ENCODE measurements around the gene TAF4. TPM values are rescaled to one million over a fixed set of nuclear protein-coding genes. Genes with fewer than 3 reads are reported as not detected.

The TAF4 gene
- total RNA-seq, 2 donors from 2014 or later = 10.4 to 11.0 TPM

DNA sequence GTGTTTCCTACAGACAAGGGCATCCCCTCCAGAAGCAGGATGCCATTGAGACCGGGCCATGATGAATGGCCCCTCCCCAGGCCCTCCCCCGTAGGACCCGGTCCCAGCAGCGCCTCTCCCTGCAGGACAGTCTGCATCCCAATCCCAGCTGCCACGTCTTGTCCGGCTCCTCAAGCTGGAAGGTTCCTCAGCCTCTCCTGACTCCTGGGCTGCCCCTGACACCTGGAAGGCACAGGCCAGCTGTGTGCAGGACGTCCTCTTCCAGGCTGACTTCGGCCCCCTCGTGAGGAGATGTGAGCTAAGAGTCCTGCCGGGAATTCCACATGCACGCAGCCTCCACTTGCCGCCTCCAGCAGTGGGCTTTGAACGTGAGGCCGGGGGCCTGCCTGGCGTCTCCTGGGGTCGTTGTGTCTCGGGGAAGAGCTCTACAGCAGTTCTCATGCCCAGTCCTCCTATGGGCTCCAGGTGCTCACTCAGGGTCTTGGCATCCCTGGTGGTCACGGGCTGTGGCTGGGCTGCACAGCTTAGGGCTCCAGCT, 64.4 kb downstream of the TAF4 start:
- peaks cover 75% of the 10 kb centered on the region for H3K36me3 ChIP-seq
- no peaks in the 10 kb centered on the region for H3K9me3 ChIP-seq

DNA sequence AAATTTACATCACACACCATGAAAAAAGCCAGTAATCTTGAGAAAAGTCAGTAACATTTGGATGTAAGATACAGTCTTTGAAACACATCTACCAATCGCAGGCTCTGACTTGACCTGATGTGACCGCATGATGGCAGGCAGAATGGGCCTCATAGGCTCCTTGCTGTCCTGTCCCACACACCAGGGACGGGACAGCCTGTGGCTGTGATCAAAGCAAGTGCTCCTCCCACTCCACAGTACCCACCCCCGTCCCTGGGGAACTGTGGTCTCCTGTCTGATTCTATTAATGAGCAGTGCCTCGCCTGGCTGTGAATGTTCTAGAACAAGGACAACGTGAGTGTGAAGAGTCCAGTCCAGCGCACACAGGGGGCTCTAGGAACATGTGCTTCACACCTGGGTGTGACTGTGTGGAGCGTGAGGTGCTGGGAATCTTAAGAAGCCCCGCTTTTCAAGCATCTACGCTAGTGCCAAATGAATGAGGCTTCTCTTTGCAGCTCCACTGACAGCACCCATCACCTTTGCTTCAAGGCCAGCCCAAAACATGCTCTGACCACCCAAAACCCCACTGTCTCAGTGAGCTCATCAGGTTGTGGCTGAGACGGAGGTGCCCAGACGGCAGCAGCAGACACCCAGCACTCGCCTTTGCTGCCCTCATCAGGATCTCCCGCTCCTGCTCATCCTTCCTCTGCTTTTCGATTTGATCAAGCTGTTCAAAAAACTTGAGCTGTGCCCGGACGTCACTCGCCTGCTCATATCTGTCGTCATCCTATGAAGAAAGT, 67.1 kb downstream of the TAF4 start:
- peaks cover 77% of the 10 kb centered on the region for H3K36me3 ChIP-seq
- ATAC-seq (ENCODE audit: insufficient number of reproducible peaks, low FRiP score, low read depth) (no peak), DNase-seq (ENCODE audit: low spot score) (no peak)
- H3K4me1 ChIP-seq (ENCODE audit: control insufficient read depth in 1 of 2, low read depth in 2 of 2) = no peaks in the 10 kb centered on the region
- H3K9me3 ChIP-seq = no peaks in the 10 kb centered on the region
- no peak overlapping the region for H3K27ac ChIP-seq
- no peak overlapping the region for H3K4me3 ChIP-seq
- TF ChIP-seq, protein P1, sequence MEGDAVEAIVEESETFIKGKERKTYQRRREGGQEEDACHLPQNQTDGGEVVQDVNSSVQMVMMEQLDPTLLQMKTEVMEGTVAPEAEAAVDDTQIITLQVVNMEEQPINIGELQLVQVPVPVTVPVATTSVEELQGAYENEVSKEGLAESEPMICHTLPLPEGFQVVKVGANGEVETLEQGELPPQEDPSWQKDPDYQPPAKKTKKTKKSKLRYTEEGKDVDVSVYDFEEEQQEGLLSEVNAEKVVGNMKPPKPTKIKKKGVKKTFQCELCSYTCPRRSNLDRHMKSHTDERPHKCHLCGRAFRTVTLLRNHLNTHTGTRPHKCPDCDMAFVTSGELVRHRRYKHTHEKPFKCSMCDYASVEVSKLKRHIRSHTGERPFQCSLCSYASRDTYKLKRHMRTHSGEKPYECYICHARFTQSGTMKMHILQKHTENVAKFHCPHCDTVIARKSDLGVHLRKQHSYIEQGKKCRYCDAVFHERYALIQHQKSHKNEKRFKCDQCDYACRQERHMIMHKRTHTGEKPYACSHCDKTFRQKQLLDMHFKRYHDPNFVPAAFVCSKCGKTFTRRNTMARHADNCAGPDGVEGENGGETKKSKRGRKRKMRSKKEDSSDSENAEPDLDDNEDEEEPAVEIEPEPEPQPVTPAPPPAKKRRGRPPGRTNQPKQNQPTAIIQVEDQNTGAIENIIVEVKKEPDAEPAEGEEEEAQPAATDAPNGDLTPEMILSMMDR (IDR thresholded peaks at IDR 0.05) = no peak
- H3K27me3 ChIP-seq (replicated peaks; ENCODE audit: insufficient read depth) = no peaks in the 10 kb centered on the region

More for the DNA sequence above, 64.4 kb downstream of the TAF4 start:
- H3K27ac ChIP-seq = no peak overlapping the region
- no peak for DNase-seq (ENCODE audit: low spot score)
- TF ChIP-seq, protein P1 (IDR thresholded peaks at IDR 0.05) = no peak
- no peaks in the 10 kb centered on the region for H3K27me3 ChIP-seq (replicated peaks; ENCODE audit: insufficient read depth)
- H3K4me1 ChIP-seq (ENCODE audit: control insufficient read depth in 1 of 2, low read depth in 2 of 2) = no peaks in the 10 kb centered on the region
- no peak overlapping the region for H3K4me3 ChIP-seq
- ATAC-seq (ENCODE audit: insufficient number of reproducible peaks, low FRiP score, low read depth) = no peak

DNA sequence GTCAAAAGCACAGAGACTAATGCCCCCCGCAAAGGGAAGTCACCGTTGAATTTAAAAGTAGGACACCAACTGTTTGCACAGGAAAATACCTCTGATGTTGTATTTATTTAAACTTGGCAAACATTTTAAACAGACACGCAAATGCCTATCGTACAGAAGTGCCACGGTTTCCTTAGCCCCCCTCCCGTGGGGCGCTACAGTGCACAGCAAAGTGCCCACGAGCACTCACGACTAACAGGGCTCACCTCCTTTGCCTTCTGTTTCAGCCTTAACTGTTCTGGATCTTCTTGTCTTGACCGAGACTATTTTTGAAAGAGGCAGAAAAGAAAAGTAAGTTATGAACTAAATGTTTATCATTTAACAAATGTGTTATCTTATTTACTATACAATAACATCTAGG, 67.8 kb downstream of the TAF4 start:
- Histone ChIP-seq H3K27ac (no peak overlapping the region), H3K9me3 (peaks cover 2% of the 10 kb centered on the region), H3K4me3 (no peak overlapping the region), H3K27me3 (replicated peaks; ENCODE audit: insufficient read depth) (no peaks in the 10 kb centered on the region), H3K36me3 (peaks cover 79% of the 10 kb centered on the region), H3K4me1 (ENCODE audit: control insufficient read depth in 1 of 2, low read depth in 2 of 2) (no peaks in the 10 kb centered on the region)
- TF ChIP-seq, protein P1 (IDR thresholded peaks at IDR 0.05) = no peak
- ATAC-seq (ENCODE audit: insufficient number of reproducible peaks, low FRiP score, low read depth) = no peak
- no peak for DNase-seq (ENCODE audit: low spot score)

DNA sequence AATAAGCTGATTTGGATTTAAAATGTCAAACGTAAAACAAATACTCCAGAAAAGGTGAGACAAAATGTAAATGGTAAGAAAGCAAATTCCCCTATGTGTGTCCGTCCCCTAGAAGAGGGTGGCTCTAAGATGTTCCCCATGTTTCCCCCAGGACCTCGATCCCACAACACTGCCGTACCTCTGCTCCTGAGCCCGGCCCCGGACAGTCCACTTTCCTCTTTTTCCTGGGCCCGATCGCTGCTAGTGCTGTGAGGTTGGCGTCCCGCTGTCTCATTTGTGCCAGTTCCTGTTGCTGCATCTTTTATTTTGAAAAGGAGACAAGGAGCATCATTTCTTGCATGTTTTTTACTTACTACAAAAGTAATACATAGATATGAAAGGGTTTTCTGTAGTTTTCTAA, 68.3 kb downstream of the TAF4 start:
- TF ChIP-seq, protein P1 (IDR thresholded peaks at IDR 0.05) = no peak
- Histone ChIP-seq H3K27me3 (replicated peaks; ENCODE audit: insufficient read depth) (no peaks in the 10 kb centered on the region), H3K4me3 (no peak overlapping the region), H3K36me3 (peaks cover 79% of the 10 kb centered on the region), H3K27ac (no peak overlapping the region), H3K9me3 (peaks cover 4% of the 10 kb centered on the region), H3K4me1 (ENCODE audit: control insufficient read depth in 1 of 2, low read depth in 2 of 2) (no peaks in the 10 kb centered on the region)
- ATAC-seq (ENCODE audit: insufficient number of reproducible peaks, low FRiP score, low read depth) (no peak), DNase-seq (ENCODE audit: low spot score) (no peak)

DNA sequence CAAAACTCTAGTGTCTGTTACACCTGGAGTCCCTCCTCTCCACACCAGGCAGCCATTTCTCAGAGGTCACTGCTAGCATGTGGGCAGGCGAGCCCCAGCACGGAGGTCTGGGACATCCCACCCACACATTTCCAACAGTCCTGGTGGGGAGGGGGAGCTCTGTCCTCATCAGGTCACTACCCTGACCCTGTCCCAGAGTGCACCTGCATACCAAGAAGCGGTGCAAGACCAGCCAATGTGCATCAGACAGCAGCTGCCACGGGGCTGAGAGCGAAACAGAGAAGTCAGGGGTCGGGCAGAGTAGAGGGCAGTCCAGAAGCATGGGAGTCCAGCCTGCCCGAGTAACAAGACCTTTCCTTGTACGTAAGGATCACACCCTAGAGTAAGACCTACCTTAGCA, 71.1 kb downstream of the TAF4 start:
- Histone ChIP-seq H3K4me3 (no peak overlapping the region), H3K27ac (no peak overlapping the region), H3K27me3 (replicated peaks; ENCODE audit: insufficient read depth) (no peaks in the 10 kb centered on the region), H3K9me3 (peaks cover 11% of the 10 kb centered on the region), H3K36me3 (peaks cover 65% of the 10 kb centered on the region), H3K4me1 (ENCODE audit: control insufficient read depth in 1 of 2, low read depth in 2 of 2) (no peaks in the 10 kb centered on the region)
- no peak for DNase-seq (ENCODE audit: low spot score)
- TF ChIP-seq, protein P1 (IDR thresholded peaks at IDR 0.05) = no peak
- ATAC-seq (ENCODE audit: insufficient number of reproducible peaks, low FRiP score, low read depth) = no peak
